GM06990 (cell line): ENCODE results near the gene LYRM9.
A peak's percentile ranks its signal among the peaks of the same experiment; 100 is the strongest.

Source experiments
- DNase-seq: peaks from one replicate; pipeline ENCODE4 v3.0.0-alpha.2; 2011; ENCODE audit not compliant: insufficient read length; ENCODE audit errors: extremely low read depth
- H3K27me3 ChIP-seq: replicated peaks from 2 replicates; pipeline ENCODE4 v1.6.0; 2011; ENCODE audit warnings: low read length; ENCODE audit not compliant: control insufficient read depth, insufficient read depth
- H3K36me3 ChIP-seq: 2 replicates; pipeline ENCODE4 v1.5.1; 2011; ENCODE audit warnings: low read length; ENCODE audit not compliant: control insufficient read depth, insufficient read depth
- H3K4me3 ChIP-seq: replicated peaks from 2 replicates; pipeline ENCODE4 v1.5.1; 2011; ENCODE audit warnings: low read depth, mild to moderate bottlenecking, control low read depth, low read length
- CTCF ChIP-seq: IDR thresholded peaks from 2 replicates; pipeline ENCODE4 v1.5.1; 2011; ENCODE audit warnings: low read length, control low read depth, mild to moderate bottlenecking, inconsistent platforms; ENCODE audit not compliant: insufficient read depth, poor library complexity, severe bottlenecking

Gene LYRM9

GRCh38 chr17:27892866-27893769 is at the start of gene LYRM9:
Gene LYRM9, minus strand, starts transcription at chr17:27893365. Its CDS starts 10,671 bp downstream, at chr17:27882694.
- Histone ChIP-seq H3K36me3 (no peaks in the 10 kb centered on the region), H3K27me3 (no peaks in the 10 kb centered on the region), H3K4me3 (peak within 1 kb of the TSS; percentile 67)
- peak; percentile 77 for TF ChIP-seq CTCF
- peak; percentile 93 for DNase-seq

GRCh38 chr17:27940503-27941428 is 47.6 kb upstream of the LYRM9 start:
- no peak overlapping the region for H3K4me3 ChIP-seq
- TF ChIP-seq CTCF: no peak
- H3K27me3 ChIP-seq: no peaks in the 10 kb centered on the region
- H3K36me3 ChIP-seq: no peaks in the 10 kb centered on the region
- no peak for DNase-seq

GRCh38 chr17:27939474-27940465 is 46.6 kb upstream of the LYRM9 start:
- DNase-seq: no peak
- H3K27me3 ChIP-seq: no peaks in the 10 kb centered on the region
- H3K36me3 ChIP-seq: no peaks in the 10 kb centered on the region
- 0 out of 2 replicates have a peak overlapping the region, but pooled peaks have one; percentile 2 for H3K4me3 ChIP-seq
- TF ChIP-seq CTCF: no peak

DNA sequence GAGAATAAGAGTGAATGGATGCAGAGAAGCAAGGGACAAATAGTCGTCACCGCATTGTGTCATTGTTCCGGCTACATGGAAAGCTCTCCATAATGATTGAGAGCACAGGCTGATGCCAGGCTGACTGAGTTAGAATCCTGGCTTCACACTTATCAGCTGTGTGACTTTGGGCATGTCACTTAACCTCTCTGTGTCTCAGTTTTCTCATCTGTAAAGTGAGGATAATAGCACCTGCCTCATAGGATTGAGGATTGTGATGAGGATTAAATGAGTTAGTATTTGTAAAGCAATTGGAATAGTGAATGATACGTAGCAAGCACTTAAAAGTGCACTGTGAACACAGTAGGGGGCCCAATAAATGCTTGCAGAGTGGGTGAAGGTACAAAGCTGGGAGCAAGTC is 45.7 kb upstream of the LYRM9 start:
- no peak for DNase-seq
- H3K4me3 ChIP-seq: no peak overlapping the region
- no peaks in the 10 kb centered on the region for H3K36me3 ChIP-seq
- TF ChIP-seq CTCF: no peak
- H3K27me3 ChIP-seq: no peaks in the 10 kb centered on the region

DNA sequence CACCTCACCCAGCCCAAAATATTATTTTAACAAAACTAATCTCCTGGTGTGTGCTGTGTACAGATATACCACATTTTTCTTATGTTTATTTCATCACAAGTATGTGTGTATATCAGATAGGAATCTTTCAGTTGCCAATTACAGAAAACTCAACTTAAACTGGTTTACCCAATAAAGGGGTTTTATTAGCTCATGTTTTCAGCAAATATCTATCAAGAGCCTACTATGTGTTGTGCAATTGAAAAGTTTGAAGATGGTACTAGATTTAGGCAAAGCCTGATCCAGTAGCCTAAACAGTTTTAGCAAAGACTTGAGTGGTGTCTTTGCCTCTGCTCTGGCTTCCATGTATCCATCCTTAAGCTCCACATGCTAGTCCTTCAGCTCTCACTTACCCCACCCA is 45.1 kb upstream of the LYRM9 start:
- H3K36me3 ChIP-seq: no peaks in the 10 kb centered on the region
- no peak overlapping the region for H3K4me3 ChIP-seq
- TF ChIP-seq CTCF: no peak
- no peak for DNase-seq
- H3K27me3 ChIP-seq: no peaks in the 10 kb centered on the region
